ENCODE measurements around the gene ZBTB44.

Gene ZBTB44, protein sequence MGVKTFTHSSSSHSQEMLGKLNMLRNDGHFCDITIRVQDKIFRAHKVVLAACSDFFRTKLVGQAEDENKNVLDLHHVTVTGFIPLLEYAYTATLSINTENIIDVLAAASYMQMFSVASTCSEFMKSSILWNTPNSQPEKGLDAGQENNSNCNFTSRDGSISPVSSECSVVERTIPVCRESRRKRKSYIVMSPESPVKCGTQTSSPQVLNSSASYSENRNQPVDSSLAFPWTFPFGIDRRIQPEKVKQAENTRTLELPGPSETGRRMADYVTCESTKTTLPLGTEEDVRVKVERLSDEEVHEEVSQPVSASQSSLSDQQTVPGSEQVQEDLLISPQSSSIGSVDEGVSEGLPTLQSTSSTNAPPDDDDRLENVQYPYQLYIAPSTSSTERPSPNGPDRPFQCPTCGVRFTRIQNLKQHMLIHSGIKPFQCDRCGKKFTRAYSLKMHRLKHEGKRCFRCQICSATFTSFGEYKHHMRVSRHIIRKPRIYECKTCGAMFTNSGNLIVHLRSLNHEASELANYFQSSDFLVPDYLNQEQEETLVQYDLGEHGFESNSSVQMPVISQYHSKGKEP

DNA sequence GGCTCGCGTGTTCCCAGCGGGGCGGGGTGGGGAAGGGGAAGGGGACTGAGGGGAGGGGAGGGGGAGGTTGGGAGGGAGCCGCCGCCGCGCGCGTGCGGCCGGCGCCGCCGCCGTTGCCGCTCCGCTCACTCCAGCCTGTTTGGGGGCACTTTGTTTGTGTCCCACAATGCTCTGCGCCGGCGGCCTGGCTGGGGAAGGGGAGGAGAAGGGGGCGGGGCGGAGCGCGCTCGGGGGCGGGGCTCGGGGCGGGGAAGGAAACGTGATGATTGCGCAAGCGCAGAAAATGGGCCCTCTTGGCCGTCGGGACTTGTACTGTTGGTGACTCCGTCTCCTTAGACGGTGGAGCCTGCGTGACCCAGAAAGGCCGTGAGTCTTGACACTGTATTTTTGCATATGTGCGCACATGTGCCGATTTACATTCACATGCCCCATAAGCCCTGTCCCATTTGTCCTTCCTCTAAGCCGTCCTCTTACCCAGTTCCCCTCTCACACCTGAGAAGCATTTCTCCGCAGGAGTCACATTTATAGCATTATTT, at the start of gene ZBTB44:
ZBTB44 (minus strand) TSS at position 168 of the 536 bp plus-strand sequence. CDS start 53,044 bp downstream, outside the sequence.
- Histone ChIP-seq H3K9me3 (ENCODE audit: insufficient read depth, low read depth, low read length) (no peaks in the 10 kb centered on the region), H3K9me2 (replicated peaks; ENCODE audit: low read depth, low read length) (no peaks in the 10 kb centered on the region), H3K27me3 (ENCODE audit: insufficient read depth, low read length, poor library complexity, severe bottlenecking) (no peaks in the 10 kb centered on the region), H3K4me1 (ENCODE audit: insufficient read depth, low read length, poor library complexity, severe bottlenecking) (peaks cover 46% of the 10 kb centered on the region), H3K36me3 (ENCODE audit: insufficient read depth, low read length) (no peaks in the 10 kb centered on the region), H3K9ac (ENCODE audit: low read depth, low read length, poor library complexity, severe bottlenecking) (peak within 1 kb of the TSS; percentile 90), H4K20me1 (ENCODE audit: insufficient read depth, low read length, poor library complexity, severe bottlenecking) (peaks cover 43% of the 10 kb centered on the region), H3F3A (ENCODE audit: low read depth) (no peaks in the 10 kb centered on the region), H3K4me2 (ENCODE audit: low read depth, low read length, poor library complexity, severe bottlenecking) (peak within 1 kb of the TSS; percentile 92), H3K79me2 (ENCODE audit: insufficient read depth, low read length) (peaks cover 49% of the 10 kb centered on the region), H3K4me3 (ENCODE audit: low read length, poor library complexity, severe bottlenecking) (peak within 1 kb of the TSS; percentile 99), H2AFZ (ENCODE audit: low read length) (peak within 1 kb of the TSS; percentile 99)
- no peak for TF ChIP-seq EZH2phosphoT487 (IDR thresholded peaks at IDR 0.05; ENCODE audit: borderline replicate concordance)
- no peak for TF ChIP-seq CTCF (conservative IDR thresholded peaks at IDR 0.05; ENCODE audit: low read length)

- Histone ChIP-seq H3K9me2 (replicated peaks; ENCODE audit: low read depth, low read length) (no peaks in the 10 kb centered on the region), H3K27me3 (ENCODE audit: insufficient read depth, low read length, poor library complexity, severe bottlenecking) (no peaks in the 10 kb centered on the region), H3K36me3 (ENCODE audit: insufficient read depth, low read length) (no peaks in the 10 kb centered on the region), H3K79me2 (ENCODE audit: insufficient read depth, low read length) (no peaks in the 10 kb centered on the region), H3K4me1 (ENCODE audit: insufficient read depth, low read length, poor library complexity, severe bottlenecking) (no peaks in the 10 kb centered on the region), H2AFZ (ENCODE audit: low read length) (no peak overlapping the region), H3K9me3 (ENCODE audit: insufficient read depth, low read depth, low read length) (peaks cover 8% of the 10 kb centered on the region; the same call in 1 of the 2 replicates), H3K4me2 (ENCODE audit: low read depth, low read length, poor library complexity, severe bottlenecking) (no peak overlapping the region), H4K20me1 (ENCODE audit: insufficient read depth, low read length, poor library complexity, severe bottlenecking) (no peaks in the 10 kb centered on the region), H3K4me3 (ENCODE audit: low read length, poor library complexity, severe bottlenecking) (no peak overlapping the region), H3K9ac (ENCODE audit: low read depth, low read length, poor library complexity, severe bottlenecking) (no peak overlapping the region), H3F3A (ENCODE audit: low read depth) (no peaks in the 10 kb centered on the region)
- TF ChIP-seq CTCF (conservative IDR thresholded peaks at IDR 0.05; ENCODE audit: low read length) = no peak
- TF ChIP-seq EZH2phosphoT487 (IDR thresholded peaks at IDR 0.05; ENCODE audit: borderline replicate concordance) = no peak
Observed at GRCh38 chr11:130359419-130359818, 44.7 kb upstream of the ZBTB44 start.

- no peak for TF ChIP-seq CTCF (conservative IDR thresholded peaks at IDR 0.05; ENCODE audit: low read length)
- TF ChIP-seq EZH2phosphoT487 (IDR thresholded peaks at IDR 0.05; ENCODE audit: borderline replicate concordance) = no peak
- Histone ChIP-seq H3K4me2 (ENCODE audit: low read depth, low read length, poor library complexity, severe bottlenecking) (no peak overlapping the region), H3K36me3 (ENCODE audit: insufficient read depth, low read length) (no peaks in the 10 kb centered on the region), H3F3A (ENCODE audit: low read depth) (no peaks in the 10 kb centered on the region), H3K9me2 (replicated peaks; ENCODE audit: low read depth, low read length) (no peaks in the 10 kb centered on the region), H3K4me3 (ENCODE audit: low read length, poor library complexity, severe bottlenecking) (no peak overlapping the region), H3K9ac (ENCODE audit: low read depth, low read length, poor library complexity, severe bottlenecking) (no peak overlapping the region), H3K4me1 (ENCODE audit: insufficient read depth, low read length, poor library complexity, severe bottlenecking) (no peaks in the 10 kb centered on the region), H3K27me3 (ENCODE audit: insufficient read depth, low read length, poor library complexity, severe bottlenecking) (no peaks in the 10 kb centered on the region), H4K20me1 (ENCODE audit: insufficient read depth, low read length, poor library complexity, severe bottlenecking) (no peaks in the 10 kb centered on the region), H3K79me2 (ENCODE audit: insufficient read depth, low read length) (no peaks in the 10 kb centered on the region), H2AFZ (ENCODE audit: low read length) (no peak overlapping the region), H3K9me3 (ENCODE audit: insufficient read depth, low read depth, low read length) (peaks cover 8% of the 10 kb centered on the region; the same call in 1 of the 2 replicates)
Observed at GRCh38 chr11:130358398-130358797, 43.7 kb upstream of the ZBTB44 start.
